Endothelial cell of umbilical vein (primary cell): Measurements from ENCODE around the gene TIMP1.

Experiments
- EZH2 ChIP-seq: IDR thresholded peaks from 2 replicates; pipeline ENCODE4 v1.6.1; 2012; ENCODE audit warnings: borderline replicate concordance, low read depth, mild to moderate bottlenecking, moderate library complexity, low read length, inconsistent platforms; ENCODE audit not compliant: severe bottlenecking
- JUN ChIP-seq: IDR thresholded peaks from 2 replicates; pipeline ENCODE4 v1.6.1; 2011; ENCODE audit warnings: borderline replicate concordance, low read depth; ENCODE audit not compliant: insufficient read length, insufficient read depth
- TF ChIP-seq, protein P1 (sequence below), 2 donors: IDR thresholded peaks; 1 replicate in 1 of 2; 2 replicates in 1 of 2; pipeline ENCODE4 v1.5.1; 2011; ENCODE audit warnings: low read length in 2 of 2, mild to moderate bottlenecking in 2 of 2, moderate library complexity in 2 of 2, control low read depth in 1 of 2, inconsistent platforms in 1 of 2, low read depth in 1 of 2; ENCODE audit not compliant: insufficient read depth in 1 of 2; ENCODE audit errors: extremely low read depth in 1 of 2
- TF ChIP-seq, protein P2 (sequence below): IDR thresholded peaks from 2 replicates; pipeline ENCODE4 v1.6.1; 2011; ENCODE audit not compliant: insufficient read depth, insufficient read length

DNA sequence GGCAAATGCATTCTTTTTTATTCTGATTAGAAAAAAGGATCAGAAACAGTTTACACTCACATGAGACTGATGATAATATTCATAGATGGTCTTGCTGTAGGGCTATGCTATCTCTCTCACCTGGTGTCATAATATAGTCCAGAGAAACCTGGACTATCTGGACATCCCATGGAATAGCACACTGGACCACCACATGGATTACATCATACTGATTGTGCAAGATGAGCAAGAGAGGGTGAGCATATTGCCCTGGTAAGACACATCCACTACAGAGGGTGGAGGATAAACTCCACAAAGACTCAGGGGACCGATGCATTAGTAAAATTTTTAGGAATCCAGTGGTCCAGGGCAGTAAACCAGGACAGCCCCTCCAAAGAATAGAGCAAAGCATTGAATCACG, 29.3 kb downstream of the TIMP1 start:
- TF ChIP-seq JUN (no peak), EZH2 (no peak)
- TF ChIP-seq, protein P1, sequence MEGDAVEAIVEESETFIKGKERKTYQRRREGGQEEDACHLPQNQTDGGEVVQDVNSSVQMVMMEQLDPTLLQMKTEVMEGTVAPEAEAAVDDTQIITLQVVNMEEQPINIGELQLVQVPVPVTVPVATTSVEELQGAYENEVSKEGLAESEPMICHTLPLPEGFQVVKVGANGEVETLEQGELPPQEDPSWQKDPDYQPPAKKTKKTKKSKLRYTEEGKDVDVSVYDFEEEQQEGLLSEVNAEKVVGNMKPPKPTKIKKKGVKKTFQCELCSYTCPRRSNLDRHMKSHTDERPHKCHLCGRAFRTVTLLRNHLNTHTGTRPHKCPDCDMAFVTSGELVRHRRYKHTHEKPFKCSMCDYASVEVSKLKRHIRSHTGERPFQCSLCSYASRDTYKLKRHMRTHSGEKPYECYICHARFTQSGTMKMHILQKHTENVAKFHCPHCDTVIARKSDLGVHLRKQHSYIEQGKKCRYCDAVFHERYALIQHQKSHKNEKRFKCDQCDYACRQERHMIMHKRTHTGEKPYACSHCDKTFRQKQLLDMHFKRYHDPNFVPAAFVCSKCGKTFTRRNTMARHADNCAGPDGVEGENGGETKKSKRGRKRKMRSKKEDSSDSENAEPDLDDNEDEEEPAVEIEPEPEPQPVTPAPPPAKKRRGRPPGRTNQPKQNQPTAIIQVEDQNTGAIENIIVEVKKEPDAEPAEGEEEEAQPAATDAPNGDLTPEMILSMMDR (IDR thresholded peaks at IDR 0.05; ENCODE audit: extremely low read depth in 1 of 2, insufficient read depth in 1 of 2, low read depth in 1 of 2, low read length in 2 of 2) = no peak
- TF ChIP-seq, protein P2, sequence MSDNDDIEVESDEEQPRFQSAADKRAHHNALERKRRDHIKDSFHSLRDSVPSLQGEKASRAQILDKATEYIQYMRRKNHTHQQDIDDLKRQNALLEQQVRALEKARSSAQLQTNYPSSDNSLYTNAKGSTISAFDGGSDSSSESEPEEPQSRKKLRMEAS = no peak
